HepG2 (cell line): ENCODE data around the gene TXNDC16. TPM values are rescaled to one million over a fixed set of nuclear protein-coding genes. Genes with fewer than 3 reads are reported as not detected.

Experiments used
- ARHGAP35 ChIP-seq: sonication (generic); formaldehyde crosslinking; IDR thresholded peaks from 2 replicates; pipeline ENCODE4 v1.9.0; 2022; ENCODE audit warnings: mild to moderate bottlenecking, inconsistent platforms, moderate library complexity, missing genetic modification reagents, borderline replicate concordance
- ARID2 ChIP-seq: sonication (generic); formaldehyde crosslinking; IDR thresholded peaks from 2 replicates; pipeline ENCODE4 v1.8.1; 2022; ENCODE audit warnings: mild to moderate bottlenecking, missing genetic modification reagents, borderline replicate concordance
- FOXK1 ChIP-seq: sonication (generic); formaldehyde crosslinking; IDR thresholded peaks from 2 replicates; pipeline ENCODE4 v1.4.0; 2020; ENCODE audit warnings: low read depth, missing genetic modification reagents, borderline replicate concordance
- HDAC6 ChIP-seq: fragments of 200-600 bp; sonication (generic); IDR thresholded peaks from 2 replicates; pipeline ENCODE4 v1.7.0; 2017; ENCODE audit warnings: mild to moderate bottlenecking, antibody characterized with exemption, low read length, low read depth
- KDM4B ChIP-seq: sonication (generic); formaldehyde crosslinking; IDR thresholded peaks from 2 replicates; pipeline ENCODE4 v1.4.0; 2020; ENCODE audit warnings: missing genetic modification reagents
- NFE2L2 ChIP-seq: fragments of 150-350 bp; IDR thresholded peaks from 2 replicates; pipeline ENCODE4 v1.6.1; 2014; ENCODE audit warnings: low read length
- RXRA ChIP-seq: sonication (generic); formaldehyde crosslinking; IDR thresholded peaks from 2 replicates; pipeline ENCODE4 v1.5.1; 2020; ENCODE audit warnings: missing genetic modification reagents
- SOX6 ChIP-seq, 2 experiments: fragments of 450-650 bp in 1 of 2; sonication (generic) in 1 of 2; formaldehyde crosslinking in 1 of 2; IDR thresholded peaks; 2 replicates each; pipeline versions ENCODE4 v1.4.0 to v1.6.1; 2017 to 2020; ENCODE audit warnings: antibody characterized with exemption in 1 of 2, mild to moderate bottlenecking in 1 of 2, missing genetic modification reagents in 1 of 2
- SP1 ChIP-seq, 2 experiments: fragments of 450-650 bp in 1 of 2; sonication (generic) in 1 of 2; formaldehyde crosslinking in 1 of 2; IDR thresholded peaks; 2 replicates each; pipeline versions ENCODE4 v1.4.0 to v1.6.1; 2016 to 2020; ENCODE audit warnings: missing genetic modification reagents in 1 of 2
- TBP ChIP-seq: sonication (generic); formaldehyde crosslinking; IDR thresholded peaks from 2 replicates; pipeline ENCODE4 v1.5.0; 2020; ENCODE audit warnings: missing genetic modification reagents
- ZBTB38 ChIP-seq: sonication (generic); formaldehyde crosslinking; IDR thresholded peaks from 2 replicates; pipeline ENCODE4 v1.5.1; 2020; ENCODE audit warnings: mild to moderate bottlenecking, missing genetic modification reagents
- ZBTB7B ChIP-seq: sonication (generic); formaldehyde crosslinking; IDR thresholded peaks from 2 replicates; pipeline ENCODE4 v1.4.0; 2020; ENCODE audit warnings: missing genetic modification reagents
- ZMYM2 ChIP-seq: sonication (generic); formaldehyde crosslinking; IDR thresholded peaks from 2 replicates; pipeline ENCODE4 v1.8.0; 2022; ENCODE audit warnings: mild to moderate bottlenecking, missing genetic modification reagents
- ZNF224 ChIP-seq: sonication (generic); formaldehyde crosslinking; IDR thresholded peaks from 2 replicates; pipeline ENCODE4 v1.5.0; 2020; ENCODE audit warnings: mild to moderate bottlenecking, missing genetic modification reagents
- ZNF343 ChIP-seq: sonication (generic); formaldehyde crosslinking; IDR thresholded peaks from 2 replicates; pipeline ENCODE4 v1.4.0; 2020; ENCODE audit warnings: mild to moderate bottlenecking, missing genetic modification reagents
- ZNF567 ChIP-seq: sonication (generic); formaldehyde crosslinking; IDR thresholded peaks from 2 replicates; pipeline ENCODE4 v1.8.1; 2023; ENCODE audit warnings: mild to moderate bottlenecking, missing genetic modification reagents, borderline replicate concordance
- ZNF569 ChIP-seq: sonication (generic); formaldehyde crosslinking; IDR thresholded peaks from 2 replicates; pipeline ENCODE4 v1.5.0; 2020; ENCODE audit warnings: mild to moderate bottlenecking, missing genetic modification reagents, moderate library complexity, borderline replicate concordance
- ZNF737 ChIP-seq: sonication (generic); formaldehyde crosslinking; IDR thresholded peaks from 2 replicates; pipeline ENCODE4 v1.5.0; 2020; ENCODE audit warnings: missing genetic modification reagents, mild to moderate bottlenecking, borderline replicate concordance
- ZNF788 ChIP-seq: sonication (generic); formaldehyde crosslinking; IDR thresholded peaks from 2 replicates; pipeline ENCODE4 v1.5.0; 2020; ENCODE audit warnings: mild to moderate bottlenecking, missing genetic modification reagents, borderline replicate concordance
- ZNF883 ChIP-seq: sonication (generic); formaldehyde crosslinking; IDR thresholded peaks from 2 replicates; pipeline ENCODE4 v1.5.1; 2020; ENCODE audit warnings: mild to moderate bottlenecking, missing genetic modification reagents; ENCODE audit errors: not compliant biosample characterization
- ZSCAN22 ChIP-seq: sonication (generic); formaldehyde crosslinking; IDR thresholded peaks from 2 replicates; pipeline ENCODE4 v1.4.0; 2020; ENCODE audit warnings: mild to moderate bottlenecking, missing genetic modification reagents
- polyA plus RNA-seq, 8 experiments: library from polyadenylated mRNA; depleted of rRNA in 3 of 8; stranded (reverse) in 7 of 8; unstranded in 1 of 8; fragments of >200 nt; fragmentation: Illumina TruSeq in 4 of 8; extraction: Trizol in 4 of 8; gene quantifications; 2 replicates each; pipeline versions ENCODE4 v1.2.1 to v1.2.3, GENCODE V29; 2011 to 2016; ENCODE audit warnings: low read depth in 4 of 8, missing spikeins in 1 of 8, mixed read lengths in 1 of 8; ENCODE audit not compliant: insufficient read depth in 1 of 8
- total RNA-seq, 5 experiments: library from RNA; depleted of rRNA; stranded (reverse); fragments of >200 nt; fragmentation: Illumina TruSeq; extraction: Trizol; gene quantifications; 2 replicates each; pipeline ENCODE4 v1.2.3, GENCODE V29; 2016; ENCODE audit warnings: low read depth in 1 of 5
- TF ChIP-seq, protein P1 (sequence below): sonication (generic); formaldehyde crosslinking; IDR thresholded peaks from 2 replicates; pipeline ENCODE4 v1.8.0; 2022; ENCODE audit warnings: mild to moderate bottlenecking, missing genetic modification reagents; ENCODE audit not compliant: insufficient replicate concordance
- TF ChIP-seq, protein P2 (sequence below): sonication (generic); formaldehyde crosslinking; IDR thresholded peaks from 2 replicates; pipeline ENCODE4 v1.9.0; 2022; ENCODE audit warnings: missing genetic modification reagents, mild to moderate bottlenecking, borderline replicate concordance
- TF ChIP-seq, protein P3 (sequence below): sonication (generic); formaldehyde crosslinking; IDR thresholded peaks from 2 replicates; pipeline ENCODE4 v1.8.1; 2023; ENCODE audit warnings: mild to moderate bottlenecking, missing genetic modification reagents

Gene TXNDC16
- total and polyA plus RNA-seq, 2 of the 13 experiments (the other 11 are each of a cell fraction or from before 2014, with no cell fraction given), result 4.6 to 6.2 TPM

DNA sequence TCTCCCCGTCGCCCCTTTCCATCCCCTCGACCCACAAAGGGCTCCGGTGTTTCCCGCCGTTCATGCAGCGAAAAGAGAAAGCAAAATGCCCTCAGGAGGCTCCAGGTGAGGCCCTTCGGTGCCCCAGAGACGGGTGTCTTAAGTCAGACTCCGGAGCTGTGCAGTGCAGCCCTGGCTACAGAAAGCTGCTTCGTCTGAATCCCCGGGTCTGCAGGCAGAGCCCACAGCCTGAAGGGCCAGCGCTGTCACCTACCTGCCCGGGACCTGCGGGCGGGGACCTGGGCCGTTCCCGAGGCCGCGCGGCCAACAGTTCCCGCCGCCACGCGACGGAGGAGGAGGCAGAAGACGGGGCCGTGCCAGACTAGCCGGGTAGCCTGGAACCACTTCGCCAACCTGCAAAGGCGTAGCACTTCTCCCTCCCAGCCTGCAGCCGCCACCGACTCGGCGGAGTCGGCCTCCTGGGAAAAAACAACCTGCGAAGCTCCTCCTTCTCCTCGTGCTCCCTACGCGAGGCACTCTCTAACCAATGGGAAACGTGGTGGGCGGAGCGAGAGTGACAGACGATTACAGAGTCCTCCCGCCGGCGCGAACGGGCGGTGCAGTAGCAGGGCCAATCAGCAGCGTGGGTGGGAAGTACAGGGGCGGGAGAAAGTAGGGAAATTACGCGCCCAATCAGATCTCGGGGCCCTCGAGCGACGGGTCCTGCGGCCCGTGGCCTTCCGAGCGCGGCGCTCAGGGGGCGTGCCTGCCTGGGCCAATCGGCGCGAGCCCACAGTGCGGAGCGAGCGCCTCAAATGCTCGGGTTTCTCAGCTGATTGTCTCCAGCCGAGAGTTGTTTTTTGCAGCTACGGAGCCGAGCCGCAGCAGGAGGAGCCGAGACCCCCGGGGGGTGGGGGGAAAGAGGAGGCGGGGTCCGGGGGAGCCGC, at the start of gene TXNDC16, which contains the start of gene GPR137C (continued):
- TF ChIP-seq FOXK1 (peak; percentile 78; the same call in 1 of the 2 replicates), NFE2L2 (no peak), RXRA (CRISPR knock-in tag) (0 out of 2 replicates have a peak, but pooled peaks have one; percentile 26), ZBTB38 (CRISPR knock-in tag) (peak; percentile 19; the same call in 1 of the 2 replicates), HDAC6 (no peak), ZBTB7B (CRISPR knock-in tag) (0 out of 2 replicates have a peak, but pooled peaks have one; percentile 6), SP1 (IDR thresholded peaks at IDR 0.05) (0 out of 2 replicates have a peak, but pooled peaks have one; percentile 29), SP1 (CRISPR knock-in tag; IDR thresholded peaks at IDR 0.05) (peak; percentile 94), ZMYM2 (CRISPR knock-in tag) (no peak), TBP (CRISPR knock-in tag) (no peak), ARID2 (CRISPR knock-in tag) (peak; percentile 62), ZNF737 (CRISPR knock-in tag) (no peak), SOX6 (IDR thresholded peaks at IDR 0.05) (no peak), SOX6 (CRISPR knock-in tag; IDR thresholded peaks at IDR 0.05) (peak; percentile 50), KDM4B (CRISPR knock-in tag) (peak; percentile 38; the same call in 1 of the 2 replicates), ZNF343 (CRISPR knock-in tag) (peak; percentile 77; the same call in 1 of the 2 replicates), ARHGAP35 (CRISPR knock-in tag) (no peak), ZNF883 (peak; percentile 61), ZSCAN22 (CRISPR knock-in tag) (no peak), ZNF569 (CRISPR knock-in tag) (no peak), ZNF788 (CRISPR knock-in tag) (peak; percentile 77), ZNF567 (CRISPR knock-in tag) (0 out of 2 replicates have a peak, but pooled peaks have one; percentile 60), ZNF224 (CRISPR knock-in tag) (0 out of 2 replicates have a peak, but pooled peaks have one; percentile 75)
- TF ChIP-seq, protein P1, sequence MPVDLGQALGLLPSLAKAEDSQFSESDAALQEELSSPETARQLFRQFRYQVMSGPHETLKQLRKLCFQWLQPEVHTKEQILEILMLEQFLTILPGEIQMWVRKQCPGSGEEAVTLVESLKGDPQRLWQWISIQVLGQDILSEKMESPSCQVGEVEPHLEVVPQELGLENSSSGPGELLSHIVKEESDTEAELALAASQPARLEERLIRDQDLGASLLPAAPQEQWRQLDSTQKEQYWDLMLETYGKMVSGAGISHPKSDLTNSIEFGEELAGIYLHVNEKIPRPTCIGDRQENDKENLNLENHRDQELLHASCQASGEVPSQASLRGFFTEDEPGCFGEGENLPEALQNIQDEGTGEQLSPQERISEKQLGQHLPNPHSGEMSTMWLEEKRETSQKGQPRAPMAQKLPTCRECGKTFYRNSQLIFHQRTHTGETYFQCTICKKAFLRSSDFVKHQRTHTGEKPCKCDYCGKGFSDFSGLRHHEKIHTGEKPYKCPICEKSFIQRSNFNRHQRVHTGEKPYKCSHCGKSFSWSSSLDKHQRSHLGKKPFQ (CRISPR knock-in tag), result peak; percentile 22
- TF ChIP-seq, protein P2, sequence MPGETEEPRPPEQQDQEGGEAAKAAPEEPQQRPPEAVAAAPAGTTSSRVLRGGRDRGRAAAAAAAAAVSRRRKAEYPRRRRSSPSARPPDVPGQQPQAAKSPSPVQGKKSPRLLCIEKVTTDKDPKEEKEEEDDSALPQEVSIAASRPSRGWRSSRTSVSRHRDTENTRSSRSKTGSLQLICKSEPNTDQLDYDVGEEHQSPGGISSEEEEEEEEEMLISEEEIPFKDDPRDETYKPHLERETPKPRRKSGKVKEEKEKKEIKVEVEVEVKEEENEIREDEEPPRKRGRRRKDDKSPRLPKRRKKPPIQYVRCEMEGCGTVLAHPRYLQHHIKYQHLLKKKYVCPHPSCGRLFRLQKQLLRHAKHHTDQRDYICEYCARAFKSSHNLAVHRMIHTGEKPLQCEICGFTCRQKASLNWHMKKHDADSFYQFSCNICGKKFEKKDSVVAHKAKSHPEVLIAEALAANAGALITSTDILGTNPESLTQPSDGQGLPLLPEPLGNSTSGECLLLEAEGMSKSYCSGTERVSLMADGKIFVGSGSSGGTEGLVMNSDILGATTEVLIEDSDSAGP (CRISPR knock-in tag), result peak; percentile 77
- TF ChIP-seq, protein P3, sequence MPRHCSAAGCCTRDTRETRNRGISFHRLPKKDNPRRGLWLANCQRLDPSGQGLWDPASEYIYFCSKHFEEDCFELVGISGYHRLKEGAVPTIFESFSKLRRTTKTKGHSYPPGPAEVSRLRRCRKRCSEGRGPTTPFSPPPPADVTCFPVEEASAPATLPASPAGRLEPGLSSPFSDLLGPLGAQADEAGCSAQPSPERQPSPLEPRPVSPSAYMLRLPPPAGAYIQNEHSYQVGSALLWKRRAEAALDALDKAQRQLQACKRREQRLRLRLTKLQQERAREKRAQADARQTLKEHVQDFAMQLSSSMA (CRISPR knock-in tag), result peak; percentile 83; the same call in 1 of the 2 replicates
